ENCODE measurements around the gene OGFOD2.

Gene OGFOD2

DNA sequence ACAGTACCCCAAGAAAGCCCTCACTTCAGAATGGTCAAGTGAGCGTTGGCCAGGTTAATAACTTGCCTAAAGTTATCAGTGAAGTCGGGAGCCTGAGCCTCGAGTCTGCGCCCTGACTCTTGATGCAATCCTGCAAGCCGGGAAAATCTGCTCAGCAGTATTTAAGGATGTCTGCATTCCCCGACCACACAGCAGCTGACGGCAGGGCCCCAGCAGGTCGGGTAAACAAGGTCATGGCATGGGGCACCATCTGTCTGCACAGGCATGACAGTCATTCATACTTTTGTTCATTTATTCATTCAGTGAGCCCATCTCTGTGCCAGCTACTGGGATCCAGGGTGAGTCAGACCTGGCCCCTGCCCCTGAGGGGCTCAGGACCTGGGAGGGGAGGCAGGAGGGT, 19.9 kb upstream of the OGFOD2 start:
- Histone ChIP-seq H3K36me3 (ENCODE audit: control insufficient read depth, low read depth, low read length) (no peaks in the 10 kb centered on the region), H3K27me3 (ENCODE audit: control insufficient read depth, insufficient read depth, low read length) (no peaks in the 10 kb centered on the region), H3K4me3 (ENCODE audit: low read length) (no peak overlapping the region), H3K4me1 (ENCODE audit: control insufficient read depth, low read depth, low read length) (no peaks in the 10 kb centered on the region), H3K27ac (ENCODE audit: low read length) (no peak overlapping the region), H3K9ac (ENCODE audit: low read length) (no peak overlapping the region), H3K9me3 (ENCODE audit: control insufficient read depth, low read depth, low read length) (no peaks in the 10 kb centered on the region)

DNA sequence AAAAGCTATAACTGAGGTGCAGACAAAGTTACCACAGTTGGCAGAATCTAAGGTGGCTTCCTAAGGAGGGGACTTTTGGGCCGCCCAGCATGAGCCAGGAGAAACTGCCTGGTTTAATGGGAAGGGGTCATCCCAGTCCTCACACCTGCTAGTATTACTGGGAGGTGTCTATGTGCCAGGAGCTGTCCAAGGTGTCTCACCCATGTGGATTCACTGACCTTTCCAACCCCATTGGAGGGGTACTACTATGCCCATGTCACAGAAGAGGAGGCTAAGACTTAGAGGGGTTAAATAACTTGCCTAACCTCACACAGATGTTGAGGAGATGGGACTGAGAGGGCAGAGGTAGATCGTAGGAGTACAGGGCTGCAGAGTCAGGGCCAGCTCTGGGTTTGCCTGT, 19.0 kb upstream of the OGFOD2 start:
- Histone ChIP-seq H3K9ac (ENCODE audit: low read length) (no peak overlapping the region), H3K27me3 (ENCODE audit: control insufficient read depth, insufficient read depth, low read length) (no peaks in the 10 kb centered on the region), H3K4me3 (ENCODE audit: low read length) (no peak overlapping the region), H3K36me3 (ENCODE audit: control insufficient read depth, low read depth, low read length) (no peaks in the 10 kb centered on the region), H3K27ac (ENCODE audit: low read length) (no peak overlapping the region), H3K9me3 (ENCODE audit: control insufficient read depth, low read depth, low read length) (no peaks in the 10 kb centered on the region), H3K4me1 (ENCODE audit: control insufficient read depth, low read depth, low read length) (no peaks in the 10 kb centered on the region)

DNA sequence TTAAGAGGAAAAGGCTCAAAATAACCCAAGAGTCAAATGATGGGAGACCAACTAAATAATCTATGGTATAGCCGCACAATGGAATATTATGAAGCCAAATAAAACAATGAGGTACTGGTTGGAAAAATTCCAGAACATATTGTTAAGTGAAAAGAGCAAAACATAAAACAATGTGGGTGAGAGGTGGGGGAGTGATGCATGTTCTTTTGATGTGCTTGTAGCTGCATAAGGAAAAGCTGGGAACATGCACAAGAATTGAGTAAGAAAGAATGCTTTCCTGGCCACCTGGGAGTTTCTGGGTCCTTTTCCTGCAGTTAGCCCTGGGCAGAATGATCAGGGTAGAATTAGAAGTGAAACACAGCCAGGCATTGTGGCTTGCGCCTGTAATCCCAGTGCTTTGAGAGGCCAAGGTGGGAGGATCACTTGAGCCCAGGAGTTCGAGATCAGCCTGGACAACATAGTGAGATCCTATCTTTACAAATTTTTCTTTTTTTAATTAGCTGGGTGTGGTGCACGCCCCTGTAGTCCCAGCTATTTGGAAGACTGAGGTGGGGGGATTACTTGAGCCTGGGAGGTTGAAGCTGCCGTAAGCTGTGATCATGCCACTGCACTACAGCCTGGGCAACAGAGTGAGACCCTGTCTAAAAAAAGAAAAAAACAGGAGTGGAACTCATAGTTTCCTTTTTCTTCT, 16.7 kb upstream of the OGFOD2 start:
- H3K9ac ChIP-seq (ENCODE audit: low read length), result no peak overlapping the region
- no peaks in the 10 kb centered on the region for H3K27me3 ChIP-seq (ENCODE audit: control insufficient read depth, insufficient read depth, low read length)
- H3K27ac ChIP-seq (ENCODE audit: low read length), result no peak overlapping the region
- no peak overlapping the region for H3K4me3 ChIP-seq (ENCODE audit: low read length)
- no peaks in the 10 kb centered on the region for H3K36me3 ChIP-seq (ENCODE audit: control insufficient read depth, low read depth, low read length)
- no peaks in the 10 kb centered on the region for H3K9me3 ChIP-seq (ENCODE audit: control insufficient read depth, low read depth, low read length)
- no peaks in the 10 kb centered on the region for H3K4me1 ChIP-seq (ENCODE audit: control insufficient read depth, low read depth, low read length)

DNA sequence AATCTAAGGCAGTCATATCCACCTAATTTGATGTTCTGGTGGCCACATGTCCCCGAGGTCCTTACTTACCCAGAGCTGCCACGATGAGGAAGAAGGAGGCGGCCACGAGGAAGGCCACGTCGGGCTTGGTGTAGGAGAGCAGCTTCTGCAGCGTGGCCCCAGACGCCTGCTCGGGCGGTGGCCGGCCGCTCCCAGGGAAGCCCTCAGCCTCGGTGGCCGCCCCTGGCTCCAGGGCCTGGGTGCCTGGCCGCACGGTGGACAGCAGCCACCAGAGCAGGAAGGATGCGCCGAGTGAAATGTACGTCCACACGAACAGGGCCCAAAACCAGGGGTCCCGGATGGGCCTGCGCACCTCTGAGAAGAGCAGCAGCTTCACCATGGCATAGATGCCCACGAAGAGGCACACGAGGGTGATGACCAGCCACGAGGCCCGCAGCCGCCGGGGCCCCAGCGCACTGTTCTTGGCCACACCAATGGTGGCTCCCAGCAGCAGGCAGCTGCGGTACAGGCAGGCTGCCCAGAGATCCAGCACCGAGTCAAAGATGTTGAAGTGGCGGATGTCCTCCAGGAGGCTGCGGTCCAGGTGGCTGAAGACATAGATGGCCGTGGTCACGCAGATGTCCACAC, 15.4 kb upstream of the OGFOD2 start:
- Histone ChIP-seq H3K36me3 (ENCODE audit: control insufficient read depth, low read depth, low read length) (no peaks in the 10 kb centered on the region), H3K4me3 (ENCODE audit: low read length) (no peak overlapping the region), H3K27me3 (ENCODE audit: control insufficient read depth, insufficient read depth, low read length) (no peaks in the 10 kb centered on the region), H3K4me1 (ENCODE audit: control insufficient read depth, low read depth, low read length) (no peaks in the 10 kb centered on the region), H3K9me3 (ENCODE audit: control insufficient read depth, low read depth, low read length) (no peaks in the 10 kb centered on the region), H3K9ac (ENCODE audit: low read length) (no peak overlapping the region), H3K27ac (ENCODE audit: low read length) (no peak overlapping the region)

DNA sequence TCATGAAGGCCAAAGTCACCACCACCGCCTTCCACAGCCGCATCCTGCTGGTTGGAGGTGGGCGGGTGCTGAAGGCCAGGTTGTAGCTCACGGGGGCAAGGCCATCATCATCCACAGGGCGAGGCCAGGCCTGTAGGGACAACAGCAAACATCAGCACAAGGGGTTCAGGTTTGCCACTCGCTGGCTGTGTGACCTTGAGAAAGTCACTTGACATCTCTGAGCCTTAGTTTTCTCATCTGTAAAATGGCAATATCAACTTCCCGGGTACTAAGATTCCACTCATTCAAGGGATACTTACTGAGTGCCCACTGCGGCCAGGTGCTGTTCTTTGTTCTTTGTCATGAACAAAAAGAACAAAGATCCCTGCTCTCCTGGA, 14.9 kb upstream of the OGFOD2 start:
- Histone ChIP-seq H3K36me3 (ENCODE audit: control insufficient read depth, low read depth, low read length) (no peaks in the 10 kb centered on the region), H3K4me1 (ENCODE audit: control insufficient read depth, low read depth, low read length) (no peaks in the 10 kb centered on the region), H3K4me3 (ENCODE audit: low read length) (no peak overlapping the region), H3K27me3 (ENCODE audit: control insufficient read depth, insufficient read depth, low read length) (peaks cover under 1% of the 10 kb centered on the region), H3K9me3 (ENCODE audit: control insufficient read depth, low read depth, low read length) (no peaks in the 10 kb centered on the region), H3K9ac (ENCODE audit: low read length) (no peak overlapping the region), H3K27ac (ENCODE audit: low read length) (no peak overlapping the region)

DNA sequence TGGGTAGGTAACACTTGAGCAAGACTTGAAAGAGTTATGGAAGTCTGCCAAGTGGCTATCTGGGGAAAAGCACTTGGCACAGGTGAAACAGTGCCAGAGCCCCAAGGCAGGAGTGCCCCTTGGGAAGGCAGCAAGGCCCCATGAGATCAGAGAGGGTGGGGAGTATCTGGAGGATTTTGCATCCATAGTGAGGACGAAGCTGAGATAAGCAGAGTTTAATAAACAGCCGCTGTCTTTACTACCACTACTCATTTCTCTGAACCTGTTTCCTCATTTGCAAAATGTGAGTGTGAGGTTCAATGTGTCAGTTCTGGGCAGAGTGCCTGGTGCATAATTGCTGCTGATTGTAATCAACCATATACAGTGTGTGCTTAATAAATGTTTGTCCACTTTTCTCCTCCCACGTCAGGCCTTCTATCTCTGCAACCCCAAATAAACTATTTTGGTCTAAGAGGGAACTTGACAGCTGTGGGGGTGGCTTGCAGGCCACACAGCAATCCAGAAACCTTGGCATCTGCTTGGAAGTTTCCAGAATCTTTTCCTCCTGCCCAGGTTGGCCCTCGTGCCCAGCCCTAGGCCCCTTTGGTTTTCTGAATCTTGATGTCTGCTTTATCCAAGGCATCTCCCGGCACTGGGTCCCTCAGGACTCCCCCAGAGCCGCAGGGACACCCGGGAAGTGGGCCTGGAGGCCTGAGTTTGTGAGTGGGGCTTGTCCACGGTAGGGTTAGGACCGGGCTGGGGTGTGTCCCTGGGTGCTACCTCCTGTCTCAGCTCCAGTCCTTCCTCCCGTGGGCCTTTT, 13.3 kb upstream of the OGFOD2 start:
- H3K27me3 ChIP-seq (ENCODE audit: control insufficient read depth, insufficient read depth, low read length), result peaks cover 7% of the 10 kb centered on the region
- no peaks in the 10 kb centered on the region for H3K9me3 ChIP-seq (ENCODE audit: control insufficient read depth, low read depth, low read length)
- no peaks in the 10 kb centered on the region for H3K36me3 ChIP-seq (ENCODE audit: control insufficient read depth, low read depth, low read length)
- H3K9ac ChIP-seq (ENCODE audit: low read length), result no peak overlapping the region
- H3K27ac ChIP-seq (ENCODE audit: low read length), result no peak overlapping the region
- no peak overlapping the region for H3K4me3 ChIP-seq (ENCODE audit: low read length)
- H3K4me1 ChIP-seq (ENCODE audit: control insufficient read depth, low read depth, low read length), result no peaks in the 10 kb centered on the region

DNA sequence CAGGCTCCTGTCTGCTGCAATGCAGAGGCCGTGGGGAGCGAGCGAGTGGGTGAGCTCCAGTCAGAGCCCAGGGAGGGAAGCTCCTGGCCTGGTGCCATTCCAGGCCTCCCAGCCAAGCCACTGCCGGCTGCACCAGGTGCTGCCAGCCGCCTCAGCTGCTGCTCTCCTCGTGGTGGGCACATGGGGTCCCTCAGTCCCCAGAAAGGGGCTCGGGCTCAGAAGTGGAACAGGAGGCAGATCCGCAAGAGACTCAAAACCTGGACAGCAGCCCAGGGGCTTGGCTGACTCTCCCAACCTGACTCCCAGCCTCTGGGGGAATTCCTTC, 11.1 kb upstream of the OGFOD2 start:
- H3K9me3 ChIP-seq (ENCODE audit: control insufficient read depth, low read depth, low read length), result no peaks in the 10 kb centered on the region
- no peak overlapping the region for H3K9ac ChIP-seq (ENCODE audit: low read length)
- no peak overlapping the region for H3K4me3 ChIP-seq (ENCODE audit: low read length)
- H3K4me1 ChIP-seq (ENCODE audit: control insufficient read depth, low read depth, low read length), result no peaks in the 10 kb centered on the region
- H3K27me3 ChIP-seq (ENCODE audit: control insufficient read depth, insufficient read depth, low read length), result peaks cover 7% of the 10 kb centered on the region
- no peak overlapping the region for H3K27ac ChIP-seq (ENCODE audit: low read length)
- no peaks in the 10 kb centered on the region for H3K36me3 ChIP-seq (ENCODE audit: control insufficient read depth, low read depth, low read length)

DNA sequence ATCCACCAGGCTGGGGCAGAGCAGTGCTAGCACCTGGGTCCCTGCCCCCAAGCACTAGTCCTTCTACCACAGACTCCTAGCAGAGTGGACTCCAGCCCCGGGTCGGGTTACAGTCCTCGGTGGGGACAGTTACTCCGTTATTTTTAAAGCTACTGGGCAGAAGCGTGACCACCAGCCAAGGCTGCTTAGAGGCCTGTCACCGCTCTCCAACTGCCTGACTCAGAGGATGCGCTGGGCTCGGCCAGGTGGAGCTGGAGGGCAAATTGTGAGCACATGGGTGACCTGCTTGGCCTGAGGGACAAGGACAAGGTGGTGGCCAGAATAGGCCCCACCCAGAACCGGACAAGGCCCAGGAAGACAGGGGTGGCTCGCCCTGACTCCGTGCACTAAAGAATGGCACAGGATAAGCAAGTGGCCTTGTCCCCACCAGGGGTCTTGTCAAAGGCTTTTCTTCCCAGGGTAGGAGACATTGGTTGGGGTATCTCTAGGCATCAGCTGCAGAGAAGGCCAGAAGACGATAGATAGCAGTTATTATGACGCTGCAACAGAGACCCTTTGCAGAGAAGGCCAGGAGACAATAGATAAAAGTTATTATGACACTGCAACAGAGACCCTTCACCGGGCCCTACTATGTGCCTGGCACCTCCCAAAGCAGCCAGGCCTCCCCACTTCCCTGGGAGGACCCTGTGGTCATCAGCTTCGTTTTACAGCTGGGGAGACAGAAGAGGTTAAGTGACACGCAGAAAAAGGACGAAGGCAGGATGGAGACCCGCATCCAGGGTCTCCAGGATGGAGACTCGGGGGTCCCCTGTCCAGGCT, 10.4 kb upstream of the OGFOD2 start:
- no peak overlapping the region for H3K27ac ChIP-seq (ENCODE audit: low read length)
- H3K9me3 ChIP-seq (ENCODE audit: control insufficient read depth, low read depth, low read length), result no peaks in the 10 kb centered on the region
- peaks cover 7% of the 10 kb centered on the region for H3K27me3 ChIP-seq (ENCODE audit: control insufficient read depth, insufficient read depth, low read length)
- no peak overlapping the region for H3K4me3 ChIP-seq (ENCODE audit: low read length)
- H3K9ac ChIP-seq (ENCODE audit: low read length), result no peak overlapping the region
- H3K36me3 ChIP-seq (ENCODE audit: control insufficient read depth, low read depth, low read length), result no peaks in the 10 kb centered on the region
- no peaks in the 10 kb centered on the region for H3K4me1 ChIP-seq (ENCODE audit: control insufficient read depth, low read depth, low read length)

DNA sequence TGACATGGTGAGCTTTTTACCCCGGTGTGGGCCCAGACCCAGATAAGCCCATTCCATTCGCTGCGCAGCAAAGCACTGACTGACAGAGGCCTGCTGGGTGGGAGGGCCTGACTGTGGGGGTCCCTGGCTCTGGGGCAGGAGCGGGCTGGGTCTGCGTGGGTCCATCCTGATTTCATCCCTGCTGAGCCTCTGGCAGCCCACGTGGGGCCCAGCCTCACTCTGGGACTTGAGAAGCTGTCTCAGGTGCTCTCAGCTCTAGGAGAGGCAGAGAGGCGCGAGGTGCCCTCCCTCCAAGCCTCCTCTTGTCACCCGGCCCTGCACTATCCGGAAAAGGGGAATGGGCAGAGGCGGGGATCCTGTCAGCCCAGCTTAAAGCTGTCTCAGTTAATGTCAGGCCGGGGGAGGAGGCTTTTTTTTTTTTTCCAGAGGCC, 9.7 kb upstream of the OGFOD2 start:
- no peak overlapping the region for H3K9ac ChIP-seq (ENCODE audit: low read length)
- H3K4me3 ChIP-seq (ENCODE audit: low read length), result peak overlapping the region; percentile 81
- no peaks in the 10 kb centered on the region for H3K4me1 ChIP-seq (ENCODE audit: control insufficient read depth, low read depth, low read length)
- no peaks in the 10 kb centered on the region for H3K9me3 ChIP-seq (ENCODE audit: control insufficient read depth, low read depth, low read length)
- H3K27me3 ChIP-seq (ENCODE audit: control insufficient read depth, insufficient read depth, low read length), result peaks cover 7% of the 10 kb centered on the region
- H3K27ac ChIP-seq (ENCODE audit: low read length), result no peak overlapping the region
- no peaks in the 10 kb centered on the region for H3K36me3 ChIP-seq (ENCODE audit: control insufficient read depth, low read depth, low read length)

DNA sequence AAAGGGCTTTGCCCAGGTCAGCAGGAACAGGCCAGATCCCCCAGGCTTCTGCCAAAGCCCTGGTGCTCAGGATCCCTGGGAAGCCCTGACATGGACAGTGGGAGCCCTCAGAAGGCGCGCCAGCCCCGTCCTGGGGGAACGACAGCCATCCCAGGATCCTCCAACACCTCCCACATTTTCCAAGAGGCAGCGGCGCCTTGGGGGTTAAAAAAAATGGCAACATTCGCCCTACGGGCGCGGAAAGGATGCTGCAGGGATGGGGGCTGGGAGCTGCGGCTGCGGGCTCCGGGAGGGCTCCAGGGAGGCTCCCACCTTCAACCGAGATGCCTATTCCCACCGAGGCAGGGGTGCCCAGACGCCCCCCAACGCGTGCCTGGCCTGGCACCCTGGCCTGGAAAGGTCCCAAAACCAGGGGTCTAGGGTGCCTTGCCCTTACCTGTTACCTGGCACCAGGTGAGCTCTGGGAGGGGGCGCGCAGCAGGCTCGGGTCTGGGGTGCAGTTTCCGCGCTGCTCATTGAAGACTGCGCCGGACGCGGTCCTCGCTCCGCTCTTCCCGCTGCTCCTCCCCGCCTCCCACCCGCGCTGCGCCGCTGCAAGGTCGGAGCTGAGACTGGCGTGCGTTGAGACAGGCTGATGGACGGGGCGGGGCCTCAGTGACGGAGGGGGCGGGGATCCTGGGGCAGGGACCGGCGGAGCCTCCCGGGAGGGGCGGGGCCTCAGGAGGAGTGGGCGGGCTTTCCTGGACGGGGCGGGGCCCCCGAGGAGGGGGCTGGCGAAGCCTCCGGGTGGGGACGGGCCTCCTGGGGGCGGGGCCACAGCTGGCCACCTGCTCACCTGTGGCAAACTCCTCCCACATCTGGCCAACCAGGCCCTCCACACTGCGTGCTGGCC, 8.9 kb upstream of the OGFOD2 start, which contains the start of gene ABCB9:
TSS of gene ABCB9 (minus strand) at position 613 of the 892 bp plus-strand sequence. CDS start 6,228 bp downstream, outside the sequence.
- Histone ChIP-seq H3K4me3 (ENCODE audit: low read length) (peak within 1 kb of the TSS; percentile 81), H3K4me1 (ENCODE audit: control insufficient read depth, low read depth, low read length) (no peaks in the 10 kb centered on the region), H3K36me3 (ENCODE audit: control insufficient read depth, low read depth, low read length) (no peaks in the 10 kb centered on the region), H3K9ac (ENCODE audit: low read length) (no peak within 1 kb of the TSS), H3K27ac (ENCODE audit: low read length) (no peak within 1 kb of the TSS), H3K9me3 (ENCODE audit: control insufficient read depth, low read depth, low read length) (no peaks in the 10 kb centered on the region), H3K27me3 (ENCODE audit: control insufficient read depth, insufficient read depth, low read length) (peaks cover 7% of the 10 kb centered on the region)

Measured in iPS-18a (cell line).